AG04450 (cell line): ENCODE results near the gene KRTAP5-7. TPM values are rescaled to one million over a fixed set of nuclear protein-coding genes. Genes with fewer than 3 reads are reported as not detected.

Source experiments
- CTCF ChIA-PET: fragments of 300-600, 350-600 bp; formaldehyde crosslinking; extraction: SDS; loops from one replicate; lab custom pipeline; 2022; ENCODE audit warnings: antibody characterized with exemption, inconsistent platforms; lab: Charles Lee
- POLR2A ChIA-PET: fragments of 350-600 bp; formaldehyde crosslinking; extraction: SDS; loops from one replicate; lab custom pipeline; 2021; ENCODE audit warnings: antibody characterized with exemption, inconsistent platforms; lab: Yijun Ruan, JAX
- DNase-seq: peaks from one replicate; pipeline ENCODE4 v3.0.0-alpha.2; 2011; ENCODE audit warnings: low read depth, low spot score
- H3K27ac ChIP-seq: one replicate; pipeline ENCODE4 v1.5.1; 2012; ENCODE audit warnings: low read depth, low read length, control low read depth
- H3K27me3 ChIP-seq: one replicate; pipeline ENCODE4 v1.6.0; 2012; ENCODE audit warnings: low read length; ENCODE audit not compliant: control insufficient read depth, insufficient read depth
- H3K4me3 ChIP-seq: 2 replicates; pipeline ENCODE4 v1.5.1; 2011; ENCODE audit warnings: mild to moderate bottlenecking, low read depth, low read length, control low read depth
- H3K9me3 ChIP-seq: 2 replicates; pipeline ENCODE4 v1.5.1; 2012; ENCODE audit warnings: low read length; ENCODE audit not compliant: control insufficient read depth, insufficient read depth
- CTCF ChIP-seq: IDR thresholded peaks from 2 replicates; pipeline ENCODE4 v1.5.1; 2011; ENCODE audit warnings: low read depth, low read length, control low read depth, inconsistent platforms
- polyA plus RNA-seq: library from polyadenylated mRNA; depleted of rRNA; stranded (reverse); fragments of >200 nt; gene quantifications from 2 replicates; pipeline ENCODE4 v1.2.3, GENCODE V29; 2011

The KRTAP5-7 gene
- polyA plus RNA-seq, 1 experiment, result not detected

GRCh38 chr11:71498091-71498490 lies 29.0 kb upstream of the KRTAP5-7 start:
- no peak overlapping the region for H3K27ac ChIP-seq
- ChIA-PET CTCF (no interaction called here), POLR2A (no interaction called here)
- no peaks in the 10 kb centered on the region; the same call in 1 of the 2 replicates for H3K9me3 ChIP-seq
- no peak for DNase-seq
- no peak for TF ChIP-seq CTCF
- no peak overlapping the region for H3K4me3 ChIP-seq
- H3K27me3 ChIP-seq, result no peaks in the 10 kb centered on the region

DNA sequence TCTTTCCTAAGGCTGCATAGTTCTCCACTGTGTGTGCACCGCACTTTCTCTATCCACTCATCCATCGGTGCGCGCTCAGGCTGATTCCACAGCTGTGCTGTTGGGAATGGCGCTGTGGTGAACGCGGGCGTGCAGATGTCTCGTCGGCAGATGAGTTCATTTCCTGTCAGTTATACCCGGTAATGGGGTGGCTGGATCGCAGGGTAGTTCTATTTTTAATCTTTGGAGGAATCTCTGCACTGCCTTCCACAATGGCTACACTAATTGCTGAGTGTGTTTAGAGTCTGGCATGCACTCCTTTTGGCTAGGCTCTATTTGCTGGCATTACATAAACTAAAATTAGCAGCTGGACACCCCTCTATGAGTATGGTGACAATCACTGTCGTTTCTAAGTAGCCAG lies 27.9 kb upstream of the KRTAP5-7 start:
- ChIA-PET CTCF (no interaction called here), POLR2A (no interaction called here)
- Histone ChIP-seq H3K27ac (no peak overlapping the region), H3K4me3 (no peak overlapping the region), H3K9me3 (no peaks in the 10 kb centered on the region; the same call in 1 of the 2 replicates), H3K27me3 (no peaks in the 10 kb centered on the region)
- no peak for TF ChIP-seq CTCF
- no peak for DNase-seq

GRCh38 chr11:71499546-71499945 lies 27.5 kb upstream of the KRTAP5-7 start:
- POLR2A ChIA-PET, result no interaction called here

GRCh38 chr11:71500601-71501021 lies 26.5 kb upstream of the KRTAP5-7 start:
- Histone ChIP-seq H3K27me3 (no peaks in the 10 kb centered on the region), H3K9me3 (no peaks in the 10 kb centered on the region; the same call in 1 of the 2 replicates), H3K4me3 (no peak overlapping the region), H3K27ac (no peak overlapping the region)
- CTCF ChIA-PET, result no interaction called here
- TF ChIP-seq CTCF, result no peak
- POLR2A ChIA-PET, result no interaction called here
- DNase-seq, result no peak

More at GRCh38 chr11:71499546-71499945, 27.5 kb upstream of the KRTAP5-7 start:
- Histone ChIP-seq H3K27me3 (no peaks in the 10 kb centered on the region), H3K9me3 (no peaks in the 10 kb centered on the region; the same call in 1 of the 2 replicates), H3K27ac (no peak overlapping the region), H3K4me3 (no peak overlapping the region)
- no peak for TF ChIP-seq CTCF
- CTCF ChIA-PET, result no interaction called here
- DNase-seq, result no peak

DNA sequence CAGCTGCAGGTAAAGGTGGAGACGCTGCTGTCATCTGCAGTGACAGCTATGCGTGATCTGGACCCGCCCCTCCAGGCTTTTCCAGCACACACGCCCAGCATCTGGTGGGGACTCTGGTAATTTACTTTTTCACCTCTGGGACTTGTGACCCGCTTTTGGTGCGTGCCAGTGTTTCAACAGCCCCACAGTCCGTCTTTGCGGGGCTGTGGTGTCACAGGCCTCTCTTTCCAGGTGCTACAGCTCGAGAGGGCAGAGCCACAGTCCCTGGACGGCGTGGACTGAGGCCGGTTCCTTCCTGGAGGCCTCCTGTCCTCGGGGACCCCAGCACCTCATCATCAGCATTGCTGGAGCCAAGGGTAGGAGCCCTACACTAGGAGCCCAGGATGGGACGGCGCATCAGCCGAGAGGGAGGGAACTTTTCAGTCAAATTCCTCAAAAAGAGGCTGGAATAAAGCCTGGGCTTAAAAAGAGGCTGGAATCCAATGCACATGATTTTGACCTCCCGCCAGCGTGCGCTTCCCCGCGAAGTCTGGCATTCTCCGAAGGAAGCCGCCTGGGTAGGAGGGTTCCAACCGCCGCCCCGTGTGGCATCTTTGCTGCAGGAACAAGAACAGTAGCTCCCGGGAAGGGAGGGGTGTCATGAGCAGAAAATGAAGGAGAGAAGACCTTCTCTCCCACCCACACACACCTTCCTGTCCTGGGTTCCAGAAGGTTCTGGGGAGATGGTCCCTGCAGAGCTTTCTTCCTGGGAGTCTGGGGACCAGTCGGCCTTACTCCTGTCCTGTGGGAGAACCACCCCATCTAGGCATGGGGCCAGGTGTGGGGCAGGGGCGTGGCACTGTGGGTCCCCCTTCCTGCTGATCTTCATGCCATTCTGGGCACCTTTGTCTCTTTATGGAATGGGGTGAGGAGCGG lies 25.7 kb upstream of the KRTAP5-7 start:
- no peak overlapping the region for H3K27ac ChIP-seq
- CTCF ChIA-PET, result no interaction called here
- POLR2A ChIA-PET, result no interaction called here
- H3K4me3 ChIP-seq, result no peak overlapping the region
- no peaks in the 10 kb centered on the region for H3K27me3 ChIP-seq
- H3K9me3 ChIP-seq, result no peaks in the 10 kb centered on the region; the same call in 1 of the 2 replicates
- no peak for TF ChIP-seq CTCF
- DNase-seq, result no peak
